ENCODE measurements around the gene WWOX.
A peak's percentile ranks its signal among the peaks of the same experiment; 100 is the strongest.

The WWOX gene

DNA sequence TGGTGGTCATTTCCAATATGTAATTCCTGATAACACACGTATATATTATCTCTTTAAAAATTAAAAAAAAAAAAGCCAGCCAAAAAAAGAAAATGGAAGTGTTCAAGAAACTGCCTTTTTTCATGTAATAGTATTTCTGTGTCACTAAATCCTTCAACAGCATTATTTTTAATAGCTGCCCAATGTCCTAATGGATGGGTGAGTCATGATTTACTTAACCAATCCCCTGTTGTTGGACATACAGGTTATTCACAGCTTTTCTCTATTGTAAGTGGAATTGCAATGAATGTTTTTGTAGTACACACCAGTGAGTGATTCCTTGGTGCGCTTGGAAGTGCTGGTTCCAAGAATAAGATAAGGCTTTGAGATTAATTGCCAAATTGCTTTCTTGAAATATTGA, 124.9 kb downstream of the WWOX start:
- H2BK5ac ChIP-seq (ENCODE audit: low read length) = no peak overlapping the region
- no peak overlapping the region for H2AK5ac ChIP-seq (ENCODE audit: low read length)
- H3K79me2 ChIP-seq (ENCODE audit: control insufficient read depth, insufficient read depth, low read length) = no peaks in the 10 kb centered on the region
- H3K18ac ChIP-seq (ENCODE audit: low read length) = no peak overlapping the region
- no peak overlapping the region for H3K56ac ChIP-seq (ENCODE audit: low read length)
- H3K9ac ChIP-seq (ENCODE audit: low read length) = no peak overlapping the region
- no peak overlapping the region for H2BK120ac ChIP-seq (ENCODE audit: low read depth, low read length)
- H4K5ac ChIP-seq (ENCODE audit: low read length) = no peak overlapping the region
- WGBS (ENCODE audit: extremely low coverage, insufficient coverage, low lambda C conversion rate) = no CpG with 5 or more reads among the region's 2 CpGs
- H3K4me1 ChIP-seq (ENCODE audit: control insufficient read depth, low read depth, low read length) = no peaks in the 10 kb centered on the region
- H3K4me2 ChIP-seq (ENCODE audit: low read length) = no peak overlapping the region
- no peak overlapping the region for H2BK15ac ChIP-seq (replicated peaks; ENCODE audit: low read depth)
- no peak for DNase-seq
- no peaks in the 10 kb centered on the region for H3K27me3 ChIP-seq (ENCODE audit: insufficient read depth, low read length, poor library complexity)
- H3K4me3 ChIP-seq (ENCODE audit: low read length) = no peak overlapping the region
- no peak overlapping the region for H4K8ac ChIP-seq (ENCODE audit: low read depth, low read length)
- H3K4ac ChIP-seq (ENCODE audit: low read depth, low read length) = no peak overlapping the region
- no peak overlapping the region for H3K23ac ChIP-seq (ENCODE audit: low read length)
- H3K36me3 ChIP-seq (ENCODE audit: control insufficient read depth, insufficient read depth, low read length) = no peaks in the 10 kb centered on the region
- H3K27ac ChIP-seq (ENCODE audit: low read depth, low read length) = no peak overlapping the region
- no peaks in the 10 kb centered on the region for H3K79me1 ChIP-seq (ENCODE audit: low read length)

DNA sequence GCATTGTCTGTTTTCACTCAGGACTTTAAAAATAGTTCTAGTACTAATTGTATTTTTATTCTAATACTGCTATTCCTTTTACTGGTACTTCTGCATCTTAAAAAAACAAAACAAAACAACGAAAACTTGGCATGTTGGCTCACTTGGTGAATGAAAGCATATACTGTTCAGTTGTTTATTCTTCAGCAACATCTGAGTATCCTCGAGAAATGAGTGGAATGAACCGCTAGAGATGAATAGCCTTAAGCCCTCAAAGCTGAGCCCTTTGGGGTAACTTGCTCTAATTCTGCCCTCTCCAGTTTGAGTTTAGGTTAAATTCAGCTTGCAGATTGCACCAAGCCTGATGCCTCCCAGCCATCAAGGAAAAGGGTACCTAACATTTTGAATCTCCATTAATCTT, 126.5 kb downstream of the WWOX start:
- Histone ChIP-seq H3K4me1 (ENCODE audit: control insufficient read depth, low read depth, low read length) (no peaks in the 10 kb centered on the region), H3K27me3 (ENCODE audit: insufficient read depth, low read length, poor library complexity) (no peaks in the 10 kb centered on the region), H3K79me2 (ENCODE audit: control insufficient read depth, insufficient read depth, low read length) (no peaks in the 10 kb centered on the region), H3K18ac (ENCODE audit: low read length) (no peak overlapping the region), H2AK5ac (ENCODE audit: low read length) (no peak overlapping the region), H2BK5ac (ENCODE audit: low read length) (no peak overlapping the region), H3K56ac (ENCODE audit: low read length) (no peak overlapping the region), H2BK15ac (replicated peaks; ENCODE audit: low read depth) (no peak overlapping the region), H3K79me1 (ENCODE audit: low read length) (no peaks in the 10 kb centered on the region), H3K4me3 (ENCODE audit: low read length) (no peak overlapping the region), H3K4me2 (ENCODE audit: low read length) (no peak overlapping the region), H4K5ac (ENCODE audit: low read length) (no peak overlapping the region), H3K23ac (ENCODE audit: low read length) (no peak overlapping the region), H3K4ac (ENCODE audit: low read depth, low read length) (no peak overlapping the region), H3K9ac (ENCODE audit: low read length) (no peak overlapping the region), H4K8ac (ENCODE audit: low read depth, low read length) (no peak overlapping the region), H3K36me3 (ENCODE audit: control insufficient read depth, insufficient read depth, low read length) (no peaks in the 10 kb centered on the region), H2BK120ac (ENCODE audit: low read depth, low read length) (no peak overlapping the region), H3K27ac (ENCODE audit: low read depth, low read length) (no peak overlapping the region)
- DNase-seq = no peak
- no CpG with 5 or more reads among the region's 3 CpGs for WGBS (ENCODE audit: extremely low coverage, insufficient coverage, low lambda C conversion rate)

DNA sequence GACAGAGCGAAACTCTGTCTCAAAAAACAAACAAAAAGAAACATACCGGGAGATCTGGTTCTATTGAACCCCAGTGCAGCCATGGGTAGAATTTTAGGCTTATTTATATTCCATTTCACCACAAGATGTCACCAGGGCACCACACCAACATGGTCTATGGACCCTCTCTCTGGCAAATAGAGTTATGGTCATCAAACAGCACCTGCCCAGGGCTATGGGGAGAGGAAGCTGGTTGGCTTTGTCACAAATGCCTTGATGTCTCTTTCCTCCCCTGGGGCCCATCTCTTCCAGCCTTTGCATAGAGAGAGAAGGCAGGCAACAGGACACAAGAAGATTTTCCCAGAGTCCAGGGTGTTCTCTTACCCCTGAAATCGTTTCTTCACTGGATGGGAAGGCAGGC, 128.4 kb downstream of the WWOX start:
- Histone ChIP-seq H4K8ac (ENCODE audit: low read depth, low read length) (no peak overlapping the region), H4K5ac (ENCODE audit: low read length) (no peak overlapping the region), H3K23ac (ENCODE audit: low read length) (no peak overlapping the region), H3K4ac (ENCODE audit: low read depth, low read length) (no peak overlapping the region), H3K4me1 (ENCODE audit: control insufficient read depth, low read depth, low read length) (no peaks in the 10 kb centered on the region), H3K79me2 (ENCODE audit: control insufficient read depth, insufficient read depth, low read length) (no peaks in the 10 kb centered on the region), H2BK5ac (ENCODE audit: low read length) (no peak overlapping the region), H3K36me3 (ENCODE audit: control insufficient read depth, insufficient read depth, low read length) (no peaks in the 10 kb centered on the region), H3K79me1 (ENCODE audit: low read length) (no peaks in the 10 kb centered on the region), H2AK5ac (ENCODE audit: low read length) (no peak overlapping the region), H3K4me2 (ENCODE audit: low read length) (no peak overlapping the region), H3K9ac (ENCODE audit: low read length) (no peak overlapping the region), H3K56ac (ENCODE audit: low read length) (no peak overlapping the region), H3K27me3 (ENCODE audit: insufficient read depth, low read length, poor library complexity) (no peaks in the 10 kb centered on the region), H3K18ac (ENCODE audit: low read length) (no peak overlapping the region), H2BK120ac (ENCODE audit: low read depth, low read length) (no peak overlapping the region), H3K4me3 (ENCODE audit: low read length) (no peak overlapping the region), H3K27ac (ENCODE audit: low read depth, low read length) (no peak overlapping the region), H2BK15ac (replicated peaks; ENCODE audit: low read depth) (no peak overlapping the region)
- peak; percentile 65 for DNase-seq
- WGBS (ENCODE audit: extremely low coverage, insufficient coverage, low lambda C conversion rate) = no CpG with 5 or more reads among the region's 3 CpGs

DNA sequence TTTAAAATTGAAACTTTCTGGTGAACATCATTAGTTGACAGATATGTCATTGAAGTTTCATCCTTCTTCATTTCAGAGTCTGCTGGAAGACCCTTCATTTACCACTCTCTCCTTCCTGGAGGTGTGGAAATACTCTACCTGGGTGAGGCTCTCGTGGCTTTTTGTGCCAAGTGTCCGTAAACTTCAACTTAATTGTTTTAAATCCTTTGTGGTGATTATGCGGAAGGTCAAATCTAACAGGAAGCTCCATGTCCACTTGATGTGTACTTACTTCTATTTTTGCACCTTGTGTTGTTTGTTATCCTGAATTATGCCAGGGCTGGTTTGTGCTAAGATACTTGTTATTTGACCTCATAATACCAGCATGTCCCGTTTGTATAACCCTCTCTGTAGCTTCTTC, 129.2 kb downstream of the WWOX start:
- no peak overlapping the region for H2BK5ac ChIP-seq (ENCODE audit: low read length)
- no peak overlapping the region for H2BK120ac ChIP-seq (ENCODE audit: low read depth, low read length)
- no peak overlapping the region for H2BK15ac ChIP-seq (replicated peaks; ENCODE audit: low read depth)
- H3K4me3 ChIP-seq (ENCODE audit: low read length) = no peak overlapping the region
- H3K36me3 ChIP-seq (ENCODE audit: control insufficient read depth, insufficient read depth, low read length) = no peaks in the 10 kb centered on the region
- H3K4me1 ChIP-seq (ENCODE audit: control insufficient read depth, low read depth, low read length) = no peaks in the 10 kb centered on the region
- H2AK5ac ChIP-seq (ENCODE audit: low read length) = no peak overlapping the region
- H3K56ac ChIP-seq (ENCODE audit: low read length) = no peak overlapping the region
- no peak overlapping the region for H4K8ac ChIP-seq (ENCODE audit: low read depth, low read length)
- H3K27ac ChIP-seq (ENCODE audit: low read depth, low read length) = no peak overlapping the region
- no peak overlapping the region for H3K4ac ChIP-seq (ENCODE audit: low read depth, low read length)
- no peak overlapping the region for H4K5ac ChIP-seq (ENCODE audit: low read length)
- DNase-seq = no peak
- no peaks in the 10 kb centered on the region for H3K79me2 ChIP-seq (ENCODE audit: control insufficient read depth, insufficient read depth, low read length)
- WGBS (ENCODE audit: extremely low coverage, insufficient coverage, low lambda C conversion rate) = no CpG with 5 or more reads among the region's 4 CpGs
- no peaks in the 10 kb centered on the region for H3K27me3 ChIP-seq (ENCODE audit: insufficient read depth, low read length, poor library complexity)
- no peak overlapping the region for H3K18ac ChIP-seq (ENCODE audit: low read length)
- H3K79me1 ChIP-seq (ENCODE audit: low read length) = no peaks in the 10 kb centered on the region
- H3K9ac ChIP-seq (ENCODE audit: low read length) = no peak overlapping the region
- no peak overlapping the region for H3K23ac ChIP-seq (ENCODE audit: low read length)
- H3K4me2 ChIP-seq (ENCODE audit: low read length) = no peak overlapping the region

DNA sequence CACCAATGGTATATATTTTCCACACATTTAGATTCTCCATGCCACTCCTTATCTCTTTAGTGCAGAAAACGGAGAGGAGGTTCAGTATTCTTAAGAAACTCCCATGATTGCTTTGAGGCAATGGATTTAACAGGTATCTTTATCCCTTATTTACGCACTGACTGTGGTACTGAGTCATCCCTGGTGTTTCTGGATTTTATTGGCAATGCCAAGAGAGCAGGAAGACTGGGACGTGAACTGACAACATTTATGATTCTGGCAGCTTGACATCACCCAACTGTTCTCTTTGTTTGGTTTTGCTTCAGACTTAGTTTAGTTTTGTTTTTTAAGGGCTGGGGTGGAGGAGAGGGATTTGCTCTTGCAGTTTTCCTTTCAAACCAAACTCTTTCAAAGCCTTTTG, 131.4 kb downstream of the WWOX start:
- no peak overlapping the region for H4K8ac ChIP-seq (ENCODE audit: low read depth, low read length)
- H2BK5ac ChIP-seq (ENCODE audit: low read length) = no peak overlapping the region
- H3K9ac ChIP-seq (ENCODE audit: low read length) = no peak overlapping the region
- H3K18ac ChIP-seq (ENCODE audit: low read length) = no peak overlapping the region
- no peaks in the 10 kb centered on the region for H3K27me3 ChIP-seq (ENCODE audit: insufficient read depth, low read length, poor library complexity)
- no peak overlapping the region for H3K4me2 ChIP-seq (ENCODE audit: low read length)
- H4K5ac ChIP-seq (ENCODE audit: low read length) = no peak overlapping the region
- H3K79me1 ChIP-seq (ENCODE audit: low read length) = no peaks in the 10 kb centered on the region
- no peaks in the 10 kb centered on the region for H3K79me2 ChIP-seq (ENCODE audit: control insufficient read depth, insufficient read depth, low read length)
- H3K36me3 ChIP-seq (ENCODE audit: control insufficient read depth, insufficient read depth, low read length) = no peaks in the 10 kb centered on the region
- no CpG with 5 or more reads among the region's 3 CpGs for WGBS (ENCODE audit: extremely low coverage, insufficient coverage, low lambda C conversion rate)
- no peak for DNase-seq
- no peak overlapping the region for H2AK5ac ChIP-seq (ENCODE audit: low read length)
- H3K27ac ChIP-seq (ENCODE audit: low read depth, low read length) = no peak overlapping the region
- no peak overlapping the region for H2BK120ac ChIP-seq (ENCODE audit: low read depth, low read length)
- no peak overlapping the region for H2BK15ac ChIP-seq (replicated peaks; ENCODE audit: low read depth)
- no peak overlapping the region for H3K23ac ChIP-seq (ENCODE audit: low read length)
- H3K56ac ChIP-seq (ENCODE audit: low read length) = no peak overlapping the region
- no peaks in the 10 kb centered on the region for H3K4me1 ChIP-seq (ENCODE audit: control insufficient read depth, low read depth, low read length)
- H3K4me3 ChIP-seq (ENCODE audit: low read length) = no peak overlapping the region
- H3K4ac ChIP-seq (ENCODE audit: low read depth, low read length) = no peak overlapping the region

DNA sequence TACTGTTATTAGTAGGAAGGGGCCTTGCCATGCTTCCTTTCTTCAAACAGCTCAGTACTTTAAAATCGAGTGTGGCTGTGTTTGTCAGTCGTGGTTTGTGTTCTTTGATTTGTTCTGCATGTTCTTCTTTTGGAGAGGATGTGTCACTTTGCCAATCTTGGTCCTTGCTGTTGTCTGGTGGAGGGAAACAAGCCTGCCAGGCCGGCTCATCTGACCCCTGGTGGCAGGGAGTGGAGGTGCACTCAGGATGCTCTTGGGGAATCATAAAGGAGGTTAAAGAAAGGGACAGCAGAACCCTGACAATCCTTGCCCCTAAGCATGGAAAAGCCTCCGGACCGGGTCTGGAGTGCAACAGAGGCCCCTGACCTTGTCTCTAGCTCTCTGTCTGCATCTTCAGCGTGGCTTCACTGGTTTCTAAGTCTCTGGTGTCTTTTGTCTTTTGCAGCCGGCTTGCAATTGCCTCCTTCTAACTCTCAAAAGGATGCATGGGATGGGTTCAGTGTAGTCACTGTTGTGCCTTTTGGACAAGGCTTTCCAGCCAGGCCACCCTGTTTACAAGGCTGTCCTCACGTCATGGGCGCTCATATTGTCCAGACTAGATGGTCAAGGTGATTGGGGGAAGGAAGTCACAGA, 135.8 kb downstream of the WWOX start:
- Histone ChIP-seq H3K79me1 (ENCODE audit: low read length) (no peaks in the 10 kb centered on the region), H3K27ac (ENCODE audit: low read depth, low read length) (no peak overlapping the region), H2BK5ac (ENCODE audit: low read length) (no peak overlapping the region), H3K79me2 (ENCODE audit: control insufficient read depth, insufficient read depth, low read length) (no peaks in the 10 kb centered on the region), H3K23ac (ENCODE audit: low read length) (no peak overlapping the region), H3K36me3 (ENCODE audit: control insufficient read depth, insufficient read depth, low read length) (no peaks in the 10 kb centered on the region), H3K4ac (ENCODE audit: low read depth, low read length) (no peak overlapping the region), H3K4me1 (ENCODE audit: control insufficient read depth, low read depth, low read length) (no peaks in the 10 kb centered on the region), H2AK5ac (ENCODE audit: low read length) (no peak overlapping the region), H3K56ac (ENCODE audit: low read length) (no peak overlapping the region), H3K4me3 (ENCODE audit: low read length) (no peak overlapping the region), H4K5ac (ENCODE audit: low read length) (no peak overlapping the region), H4K8ac (ENCODE audit: low read depth, low read length) (no peak overlapping the region), H3K9ac (ENCODE audit: low read length) (no peak overlapping the region), H3K18ac (ENCODE audit: low read length) (no peak overlapping the region), H3K4me2 (ENCODE audit: low read length) (no peak overlapping the region), H2BK120ac (ENCODE audit: low read depth, low read length) (no peak overlapping the region), H2BK15ac (replicated peaks; ENCODE audit: low read depth) (no peak overlapping the region), H3K27me3 (ENCODE audit: insufficient read depth, low read length, poor library complexity) (no peaks in the 10 kb centered on the region)
- DNase-seq = peak; percentile 79
- WGBS (ENCODE audit: extremely low coverage, insufficient coverage, low lambda C conversion rate) = no CpG with 5 or more reads among the region's 9 CpGs

All from mesendoderm (in vitro differentiated cells).